Stimulated activated CD4-positive, alpha-beta T cell treated with anti-CD3 and anti-CD28 coated beads, Interleukin-12 subunit alpha, Interleukin-12 subunit beta, amount 100 ng/mL, for 24 hours (primary cell): Measurements from ENCODE around the gene PHF5A.
"Not testable (repeated sequence)": the region's sequence is repeated elsewhere in the genome, so short reads cannot be mapped to it uniquely, and the experiment has no call there.

Experiments
- DNase-seq, 2 experiments: peaks; one replicate each; pipeline ENCODE4 v3.0.0-alpha.2; 2020; ENCODE audit warnings: low read depth in 2 of 2

The PHF5A gene

DNA sequence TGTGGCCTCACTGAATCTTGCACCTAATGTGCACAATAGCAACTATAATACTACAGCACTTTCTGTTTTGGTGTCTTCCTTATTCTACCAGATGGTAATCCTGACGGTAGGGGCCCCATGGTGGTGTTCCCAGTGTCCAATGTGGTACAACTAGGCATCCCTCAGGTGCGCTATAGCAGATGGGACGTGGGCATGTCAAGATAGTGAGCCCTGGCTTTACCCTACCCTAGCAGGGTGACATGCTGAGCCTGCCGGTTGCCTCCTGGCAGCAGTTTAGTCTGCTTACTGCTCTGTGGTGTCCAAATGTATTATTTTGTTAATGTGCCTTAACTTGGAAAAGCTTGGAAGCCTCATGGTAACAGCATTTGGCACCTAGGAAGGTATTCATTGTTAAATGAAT is 19.6 kb upstream of the PHF5A start:
- DNase-seq, result no peak

DNA sequence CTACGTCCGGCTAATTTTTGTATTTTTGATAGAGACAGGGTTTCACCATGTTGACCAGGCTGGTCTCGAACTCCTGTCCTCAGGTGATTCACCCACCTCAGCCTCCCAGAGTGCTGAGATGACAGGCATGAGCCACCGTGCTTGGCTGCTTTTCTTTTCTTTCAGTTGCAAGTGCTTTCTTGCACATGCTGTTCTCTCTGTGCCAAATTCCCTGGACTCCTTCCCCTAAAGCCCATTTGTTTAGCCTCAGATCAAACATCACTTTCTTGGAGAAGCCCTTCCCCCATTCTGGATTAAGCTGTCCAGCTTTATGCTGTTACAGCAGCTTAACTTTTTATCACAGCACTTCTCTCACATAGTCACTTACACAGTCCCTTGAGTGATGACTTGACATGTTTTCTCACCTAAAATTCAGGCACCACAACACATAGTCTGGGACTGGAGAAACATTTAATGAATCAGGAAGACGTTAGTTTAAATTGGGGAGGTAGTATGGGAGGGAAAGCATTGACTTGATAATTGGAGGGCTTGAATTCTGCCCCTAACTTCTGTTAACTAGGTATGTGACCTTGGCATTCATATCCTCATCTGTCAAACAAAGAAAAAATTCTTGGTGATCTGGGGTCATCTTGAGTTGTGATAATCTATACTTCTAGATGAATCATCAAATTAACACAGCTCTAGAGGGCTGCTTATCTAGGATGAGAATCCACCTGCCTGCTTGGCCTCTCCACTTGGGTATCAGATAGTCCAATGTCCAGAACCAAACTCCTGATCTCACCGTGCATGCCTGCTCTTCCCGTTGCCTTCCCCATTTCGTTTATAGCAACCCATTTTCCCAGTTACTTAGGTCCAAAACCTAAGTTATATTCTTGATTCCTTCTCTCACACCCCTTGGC is 18.8 kb upstream of the PHF5A start:
- DNase-seq, result no peak

DNA sequence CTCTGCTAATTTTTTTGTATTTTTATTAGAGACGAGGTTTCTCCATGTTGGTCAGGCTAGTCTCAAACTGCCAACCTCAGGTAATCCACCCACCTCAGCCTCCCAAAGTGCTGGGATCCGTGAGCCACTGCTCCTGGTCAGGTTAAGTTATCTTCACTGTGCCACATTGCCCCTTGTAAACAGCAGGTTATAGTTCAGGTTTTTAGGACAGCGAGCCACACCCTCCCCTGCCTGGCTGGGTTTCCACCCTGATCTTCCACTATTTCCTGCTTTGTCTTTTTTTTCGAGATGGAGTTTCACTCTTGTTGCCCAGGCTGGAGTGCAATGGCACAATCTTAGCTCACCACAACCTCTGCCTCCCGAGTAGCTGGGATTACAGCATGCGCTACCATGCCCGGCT is 16.5 kb upstream of the PHF5A start:
- no peak for DNase-seq

DNA sequence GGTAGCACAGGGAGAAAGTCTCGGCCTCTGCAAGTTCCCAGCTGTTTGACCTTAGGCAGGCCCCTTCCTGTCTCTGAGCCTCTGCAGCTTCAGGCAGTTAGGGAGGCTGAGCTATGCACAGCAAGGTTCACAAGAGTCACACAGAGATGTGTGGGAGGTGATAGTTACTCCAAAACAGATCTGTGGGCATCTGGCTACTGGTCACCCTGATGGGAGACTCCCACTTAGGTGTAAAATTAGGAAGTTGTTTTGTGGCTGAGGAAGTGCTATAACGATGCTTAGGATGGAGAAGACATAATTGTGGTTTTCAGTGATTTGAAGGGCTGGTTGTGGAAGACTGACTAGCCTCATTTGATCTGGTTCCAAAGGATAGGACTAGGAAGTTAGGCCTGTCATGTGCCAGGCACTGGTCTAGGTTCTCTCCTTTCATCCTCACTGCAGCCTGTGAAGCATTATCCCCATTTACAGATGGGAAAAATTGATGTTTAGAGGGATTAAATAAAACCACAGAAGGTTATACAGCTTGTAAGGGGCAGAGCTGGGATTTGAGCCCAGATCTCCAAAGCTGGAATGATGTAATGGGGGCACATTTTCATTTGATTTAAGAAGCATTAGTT is 13.9 kb upstream of the PHF5A start:
- DNase-seq, result no peak

DNA sequence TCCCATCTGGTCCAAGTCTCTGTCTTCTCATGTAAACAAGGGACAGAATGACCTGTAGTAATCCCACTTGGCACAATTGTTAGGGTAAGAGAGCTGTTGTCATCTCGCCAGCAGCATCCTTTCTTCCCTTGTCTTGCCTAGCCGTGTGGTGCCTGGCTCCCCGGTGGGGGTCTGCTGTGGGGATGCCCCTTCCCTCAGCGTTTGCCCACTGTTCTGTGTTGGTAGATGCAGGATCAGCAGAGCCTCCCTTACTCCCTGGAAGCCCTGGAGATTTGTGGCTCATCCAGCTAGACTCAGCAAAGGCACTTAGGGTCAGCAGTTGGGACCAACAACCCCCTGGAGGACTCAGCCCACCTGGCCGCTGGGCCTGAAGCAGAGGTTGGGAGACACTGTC is 13.4 kb upstream of the PHF5A start:
- DNase-seq, result no peak

DNA sequence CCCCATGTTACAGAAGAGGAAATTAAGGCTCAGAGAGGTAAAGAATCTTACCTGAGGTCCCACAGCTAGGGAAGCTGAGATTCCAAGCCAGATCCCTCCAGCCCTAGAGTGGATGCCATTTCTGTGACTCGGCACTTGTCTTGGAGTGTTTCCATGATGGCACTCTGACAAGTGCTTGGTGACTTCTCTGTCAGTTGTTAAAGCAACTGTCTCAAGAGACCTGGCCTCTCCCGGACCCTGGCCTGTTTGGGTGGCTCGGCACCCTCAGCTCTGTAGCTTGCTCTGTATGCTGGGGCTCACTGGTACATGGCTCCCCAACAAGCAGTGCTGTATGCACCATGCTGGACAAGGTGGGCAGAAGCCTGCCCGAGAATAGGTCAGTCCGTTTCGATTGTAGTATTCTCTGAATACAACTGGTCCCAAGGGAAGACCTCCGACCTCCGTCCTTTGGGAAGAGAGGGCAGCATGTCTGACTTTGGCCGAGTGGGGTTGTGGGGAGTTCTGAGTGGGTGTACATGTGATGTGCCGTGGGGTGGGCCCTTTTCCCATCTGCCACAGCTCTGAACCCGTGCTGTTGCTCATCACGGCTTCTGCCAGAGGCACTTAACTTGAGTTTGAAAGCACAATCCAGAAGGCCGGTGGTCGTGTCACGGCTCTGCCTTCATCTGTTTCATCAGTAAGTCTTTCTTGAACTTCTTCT is 12.8 kb upstream of the PHF5A start:
- no peak for DNase-seq

DNA sequence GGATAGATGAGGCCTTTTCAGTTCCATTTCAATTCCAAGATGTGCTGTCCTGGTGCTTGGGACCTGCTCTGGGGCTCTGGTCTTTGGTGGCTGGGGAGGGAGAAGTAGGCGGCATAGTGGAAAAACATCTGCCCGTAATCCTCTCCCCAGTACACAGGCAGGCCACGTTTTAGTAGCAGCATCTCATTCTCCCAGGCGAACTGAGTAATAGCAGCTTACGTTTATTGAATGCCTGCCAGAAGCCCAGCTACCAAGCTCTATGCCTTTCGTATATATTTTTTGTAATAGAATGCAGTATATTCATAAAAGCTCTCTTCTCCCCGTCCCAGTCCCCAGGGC is 11.9 kb upstream of the PHF5A start:
- no peak for DNase-seq

DNA sequence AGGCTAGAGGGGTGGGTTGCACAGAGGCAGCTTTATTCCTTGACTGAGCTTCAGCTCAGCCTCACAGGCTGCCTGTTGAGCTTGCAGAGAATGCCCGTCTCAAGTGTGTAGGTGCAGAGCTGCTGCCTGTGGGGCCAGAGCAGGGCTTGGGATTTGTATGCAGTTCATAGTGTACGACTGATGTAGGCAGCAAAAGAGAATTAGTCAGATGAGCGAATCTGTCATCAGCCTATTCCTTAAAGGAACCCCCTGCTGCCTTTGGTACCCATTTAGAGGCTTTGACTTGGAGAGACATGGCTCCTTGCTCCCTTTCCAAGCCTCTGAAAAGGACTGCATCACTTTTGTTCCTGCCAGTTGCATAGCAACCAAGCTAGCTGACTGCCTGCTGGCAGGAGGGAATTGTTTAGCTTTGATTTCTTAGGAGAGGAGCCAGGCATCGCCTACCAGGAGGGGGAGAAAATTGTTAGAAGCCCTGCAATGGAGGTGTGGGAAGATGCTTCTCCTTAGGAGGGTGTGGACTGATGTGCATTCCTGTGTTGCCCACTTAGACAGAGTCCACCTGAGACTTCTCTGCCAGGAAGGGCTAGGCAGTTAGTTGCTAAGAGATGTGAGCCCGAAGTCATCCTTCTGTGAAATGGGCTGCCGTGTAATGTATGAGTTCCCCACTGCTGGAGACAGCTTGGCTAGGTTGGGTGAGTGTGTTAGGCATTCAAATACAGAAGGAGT is 11.3 kb upstream of the PHF5A start:
- no peak for DNase-seq

DNA sequence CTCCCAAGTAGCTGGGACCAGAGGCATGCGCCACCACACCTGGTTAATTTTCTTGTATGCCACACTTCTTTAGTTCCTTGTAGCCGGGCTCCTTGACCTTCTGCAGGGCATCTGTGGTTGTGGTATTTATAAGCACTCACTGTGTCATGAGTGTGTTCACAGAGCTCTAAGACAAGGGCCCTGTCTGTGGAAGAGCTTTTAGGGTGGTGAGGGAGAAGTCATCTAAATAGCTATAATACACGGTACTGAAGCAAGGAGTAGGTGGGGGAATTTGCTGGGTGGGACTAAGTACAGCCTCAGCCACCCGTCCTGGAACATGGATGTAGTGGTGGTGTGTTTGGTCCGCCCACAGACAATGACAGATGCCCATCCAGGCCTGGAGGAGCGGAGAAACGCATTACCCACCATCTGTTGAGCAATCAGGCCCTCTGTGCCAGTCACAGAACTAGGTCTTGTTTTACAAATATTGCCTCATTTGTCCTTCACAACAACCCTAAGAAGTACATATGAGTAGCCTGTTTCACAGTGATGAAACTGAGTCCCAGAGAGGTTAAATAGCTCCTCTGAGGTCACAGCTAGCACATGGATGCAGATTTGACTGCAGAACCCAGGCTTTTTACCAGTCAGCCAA is 10.5 kb upstream of the PHF5A start:
- DNase-seq, result no peak

DNA sequence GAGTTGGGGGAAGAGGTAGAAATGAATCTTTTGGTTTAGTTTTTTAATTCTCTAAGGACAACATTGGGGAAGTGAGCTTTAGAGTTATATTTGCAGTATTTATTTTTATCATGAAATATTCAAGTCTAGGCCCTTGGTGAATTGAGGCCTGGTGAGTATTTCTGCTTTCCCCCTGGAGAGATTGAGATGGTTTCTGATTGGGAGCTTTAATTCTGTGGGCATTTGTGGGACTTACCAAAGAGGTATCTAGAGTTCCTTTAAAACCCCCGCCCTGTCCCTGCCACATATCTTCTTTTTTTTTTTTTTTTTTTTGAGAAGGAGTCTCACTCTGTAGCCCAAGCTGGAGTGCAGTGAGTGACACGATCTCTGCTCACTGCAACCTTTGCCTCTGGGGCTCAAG is 10.0 kb upstream of the PHF5A start:
- DNase-seq, result no peak

DNA sequence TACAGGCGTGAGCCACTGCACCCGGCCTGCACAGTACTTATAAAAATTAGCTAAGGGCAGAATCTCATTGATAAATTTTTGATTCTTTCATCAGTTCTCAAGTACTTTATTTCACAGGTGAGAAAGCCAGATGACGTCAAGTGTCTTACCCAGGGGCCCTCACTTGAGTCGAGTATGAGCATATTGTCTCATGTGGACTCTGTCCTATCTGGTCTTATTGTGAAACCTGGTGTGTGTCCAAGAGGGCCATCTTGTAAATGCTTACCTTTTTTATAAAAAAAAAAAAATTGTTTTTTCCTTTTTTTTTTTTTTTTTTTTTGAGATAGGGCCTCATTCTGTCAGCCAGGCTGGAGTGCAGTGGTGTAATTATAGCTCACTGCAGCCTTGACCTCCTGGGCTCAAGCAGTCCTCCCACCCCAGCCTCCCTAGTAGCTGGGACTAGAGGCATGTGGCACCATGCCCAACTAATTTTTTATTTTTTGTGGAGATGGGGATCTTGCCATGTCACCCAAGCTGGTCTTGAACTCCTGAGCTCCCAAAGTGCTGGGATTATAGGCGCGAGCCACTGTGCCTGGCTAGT is 6.5 kb upstream of the PHF5A start:
- no peak for DNase-seq

DNA sequence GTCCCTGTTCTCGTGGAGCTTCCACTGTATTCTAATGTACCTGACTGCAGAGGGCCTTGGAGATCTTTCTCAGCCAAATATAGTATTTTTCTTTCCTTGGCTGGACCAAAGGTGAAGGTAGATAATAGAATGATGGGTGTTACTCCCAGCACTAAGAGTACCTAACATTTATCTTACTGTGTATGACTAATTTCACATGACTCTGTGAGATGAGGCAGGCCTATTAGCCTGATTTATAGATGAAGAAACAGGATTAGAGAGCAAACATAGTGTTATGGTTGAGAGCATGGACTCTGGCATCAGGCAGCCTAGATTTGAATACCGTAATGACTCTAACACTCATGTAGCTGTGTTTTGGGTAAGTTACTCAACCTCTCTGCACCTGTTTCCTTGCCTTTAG is 3.1 kb upstream of the PHF5A start:
- no peak for DNase-seq

DNA sequence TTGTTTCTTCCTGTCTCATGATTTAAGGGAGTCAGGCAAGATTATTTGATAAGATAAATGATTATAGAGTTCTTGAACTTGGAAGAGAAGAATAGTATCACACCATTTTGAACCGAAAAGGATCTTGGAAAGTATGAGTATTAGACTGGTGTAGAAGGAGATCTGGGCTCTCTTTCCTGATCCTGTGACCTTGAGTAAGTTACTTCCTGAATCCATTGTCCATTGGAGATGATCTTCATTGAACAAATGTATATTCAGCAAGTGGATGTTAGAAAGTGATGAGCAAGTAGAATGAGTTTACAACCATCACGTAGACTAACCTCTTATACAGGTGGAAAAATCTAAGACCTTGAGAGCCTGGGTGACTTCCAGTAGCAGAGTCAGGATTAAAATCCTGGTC is 2.4 kb upstream of the PHF5A start:
- DNase-seq, result no peak

DNA sequence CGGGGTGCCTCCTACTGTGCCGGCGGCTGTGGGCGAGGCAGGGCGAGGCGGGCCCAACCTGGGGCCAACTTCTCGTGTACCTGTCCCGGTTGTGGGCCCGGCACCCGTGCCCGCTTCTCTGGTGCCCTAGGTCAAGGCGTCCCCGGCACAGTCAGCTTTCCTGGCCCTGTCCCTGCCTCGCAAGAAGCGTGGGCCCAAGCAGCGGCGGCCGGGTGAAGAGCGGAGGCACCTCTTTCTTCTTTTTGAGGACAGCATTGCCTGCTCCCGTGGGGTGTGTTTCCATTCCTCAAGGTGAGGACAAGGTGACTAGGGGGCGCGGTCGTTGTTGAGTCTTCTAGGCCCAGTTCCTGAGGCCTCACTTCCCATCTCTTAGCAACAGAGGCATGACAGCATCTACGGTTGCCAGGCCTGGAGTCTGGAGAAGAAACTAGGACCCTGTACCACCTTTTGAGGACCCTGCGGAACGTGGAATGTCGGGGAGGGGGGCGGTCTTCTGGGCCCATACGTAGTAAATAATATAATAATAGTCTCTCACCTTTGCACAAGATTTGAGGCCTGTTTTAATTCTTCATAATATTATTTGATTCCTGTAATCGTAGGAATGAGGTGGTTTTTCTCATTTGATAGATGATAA is 843 bp upstream of the PHF5A start:
- DNase-seq, result peak in 1 of 2 experiments; percentile 28

DNA sequence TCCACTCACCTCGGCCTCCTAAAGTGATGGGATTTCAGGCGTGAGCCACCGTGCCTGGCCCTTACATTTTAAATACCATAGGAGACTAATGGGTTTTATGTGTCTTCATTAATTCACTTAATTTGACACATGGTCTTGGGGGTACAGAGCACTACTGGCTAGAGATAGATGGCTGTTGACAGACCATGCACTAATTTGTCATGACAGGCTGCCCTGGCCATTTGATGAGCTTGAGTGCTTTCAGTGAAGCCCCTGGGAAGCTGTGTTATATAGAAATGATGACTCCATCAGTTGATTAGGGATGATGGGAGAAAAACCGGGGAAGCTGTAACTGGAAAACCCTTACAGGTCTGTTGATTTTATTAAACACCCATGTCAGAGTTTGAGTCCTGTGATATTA is 6.6 kb downstream of the PHF5A start:
- no peak for DNase-seq

DNA sequence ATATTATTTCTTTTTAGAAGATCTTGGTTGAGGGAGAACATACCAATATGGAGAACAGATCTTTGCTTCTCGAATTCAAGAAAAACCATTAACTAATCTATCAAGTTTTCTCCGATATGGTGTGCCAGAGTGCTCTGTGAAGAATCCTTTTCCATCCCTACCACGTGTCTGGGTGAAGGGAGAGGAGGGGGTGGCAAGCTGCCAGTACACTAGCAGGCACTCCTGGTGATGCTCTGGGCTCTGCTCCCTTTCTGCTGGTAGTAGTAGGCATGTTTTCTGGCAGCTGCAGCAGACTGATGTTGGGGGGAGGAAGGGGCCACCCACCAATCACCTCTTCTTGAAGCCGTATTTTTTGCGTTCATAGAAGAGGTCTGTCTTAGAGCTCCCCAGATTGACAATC is 8.4 kb downstream of the PHF5A start:
- not testable (repeated sequence) for DNase-seq

DNA sequence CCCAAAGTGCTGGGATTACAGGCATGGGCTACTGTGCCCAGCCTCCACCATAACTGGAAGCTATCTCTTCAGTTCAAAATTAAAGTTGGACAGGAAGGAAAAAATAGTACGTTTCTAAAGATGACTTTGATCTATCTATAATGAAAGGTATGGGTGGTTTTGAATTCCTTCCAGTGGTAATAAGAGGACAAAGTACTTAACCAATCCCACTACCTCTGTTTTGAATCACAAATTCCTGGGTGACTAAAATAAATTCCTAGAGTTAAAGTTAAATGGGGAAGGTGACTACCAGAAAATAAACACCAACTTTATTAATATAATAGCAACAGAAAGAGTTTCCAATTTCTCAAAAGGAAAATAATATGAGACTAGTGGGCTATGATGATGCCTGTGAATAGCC is 9.1 kb downstream of the PHF5A start:
- no peak for DNase-seq

DNA sequence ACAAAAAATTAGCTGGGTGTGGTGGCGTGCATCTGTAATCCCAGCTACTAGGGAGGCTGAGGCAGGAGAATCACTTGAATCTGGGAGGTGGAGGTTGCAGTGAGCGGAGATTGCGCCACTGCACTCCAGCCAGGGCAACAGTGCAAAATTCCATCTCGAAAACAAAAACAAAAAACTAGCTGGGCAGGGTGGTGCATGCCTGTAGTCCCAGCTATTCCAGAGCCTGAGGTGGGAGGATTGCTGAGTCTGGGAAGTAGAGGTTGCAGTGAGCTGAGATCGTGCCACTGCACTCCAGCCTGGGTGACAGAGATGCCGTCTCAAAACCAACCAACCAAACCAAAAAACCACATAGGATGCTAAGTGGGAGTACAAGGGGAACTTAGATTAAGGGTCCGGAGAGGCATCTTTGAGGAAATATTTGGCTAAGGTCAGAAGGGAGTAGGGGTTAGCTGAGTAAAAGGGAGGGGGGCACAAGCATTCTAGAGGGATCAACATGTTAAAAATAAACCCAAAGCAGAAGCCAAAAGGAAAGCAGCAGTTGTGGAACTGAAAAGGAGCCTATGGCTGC is 10.2 kb downstream of the PHF5A start:
- DNase-seq, result no peak

DNA sequence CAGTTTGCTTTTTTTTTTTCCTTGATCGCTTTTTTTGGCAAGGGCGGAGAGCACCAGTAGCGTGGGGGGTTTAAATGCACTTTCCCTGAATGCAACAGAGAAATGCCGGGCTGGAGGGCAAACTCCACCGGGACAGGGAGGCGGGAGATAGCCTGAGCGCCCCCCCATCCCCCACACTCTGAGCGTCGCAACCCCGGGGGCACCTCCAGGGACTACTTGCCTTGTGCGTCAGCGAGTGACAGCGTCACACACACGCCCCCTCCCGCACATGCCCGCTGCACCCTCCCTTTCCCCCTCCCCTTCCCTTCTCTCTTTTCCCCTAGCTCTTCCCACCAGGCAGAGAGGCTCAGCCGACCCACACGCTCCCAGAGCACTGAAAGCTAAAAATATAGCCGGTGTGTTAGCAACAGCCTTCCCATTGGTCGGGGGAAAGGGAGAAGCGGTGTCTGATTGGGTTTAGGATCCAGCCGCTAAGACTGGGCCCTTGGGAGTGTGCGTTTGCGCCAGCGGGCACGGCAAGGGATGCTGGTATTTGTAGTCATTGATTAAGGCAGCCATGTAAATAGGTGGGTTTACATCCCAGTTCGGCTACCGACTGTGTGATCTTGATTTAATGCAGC is 20.2 kb downstream of the PHF5A start:
- peak; percentile 84 to 85 for DNase-seq
